T-helper 1 cell treated with Interleukin-12 subunit alpha and Interleukin-12 subunit beta and Interleukin-4 antibody, amounts not matched to agents 30 ng/mL and 1 ng/mL, for 36 hours (primary cell): ENCODE results near the gene SH3BP4. TPM values are rescaled to one million over a fixed set of nuclear protein-coding genes. Genes with fewer than 3 reads are reported as not detected.

ENCODE experiments used
- intact Hi-C: fragments of 100-400 bp; cut with micrococcal nuclease; formaldehyde crosslinking; loops from one replicate; pipeline ENCODE4 v1.15.1; 2024
- total RNA-seq: library from RNA; stranded (reverse); gene quantifications from 2 replicates; pipeline ENCODE4 v1.2.3, GENCODE V29; 2022

Gene SH3BP4
- 0.07 and 0.12 TPM in 2 replicates for total RNA-seq

- intact Hi-C loops, result no loop called here
These were observed at the start of gene SH3BP4 for GRCh38 chr2:234951664-234952269. SH3BP4 (plus strand) TSS chr2:234952017; CDS start chr2:235035003, 82,986 bp downstream.

DNA sequence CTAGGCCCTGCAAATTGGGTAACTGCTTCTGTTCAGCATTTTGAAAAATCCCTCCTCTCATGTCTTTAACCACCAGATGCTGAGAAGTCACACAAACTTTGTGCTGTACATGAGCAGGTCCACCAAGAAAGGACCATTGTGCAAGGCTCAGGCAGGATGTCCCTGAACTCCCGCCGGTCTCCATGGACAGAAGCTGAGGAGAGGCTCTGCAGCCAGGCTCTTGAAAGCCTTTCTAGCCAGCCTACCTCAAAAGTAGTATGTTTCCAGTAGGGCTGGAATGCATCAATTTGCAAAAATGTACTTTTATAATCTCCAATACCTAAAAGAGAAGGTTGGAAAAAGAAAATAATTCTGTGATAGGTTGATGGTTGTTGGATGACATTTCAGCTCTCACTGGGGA is 47.0 kb upstream of the SH3BP4 start:
- intact Hi-C loops, result no loop called here

- intact Hi-C loops, result no loop called here
These were observed 46.1 kb upstream of the SH3BP4 start for GRCh38 chr2:234905547-234906265.

DNA sequence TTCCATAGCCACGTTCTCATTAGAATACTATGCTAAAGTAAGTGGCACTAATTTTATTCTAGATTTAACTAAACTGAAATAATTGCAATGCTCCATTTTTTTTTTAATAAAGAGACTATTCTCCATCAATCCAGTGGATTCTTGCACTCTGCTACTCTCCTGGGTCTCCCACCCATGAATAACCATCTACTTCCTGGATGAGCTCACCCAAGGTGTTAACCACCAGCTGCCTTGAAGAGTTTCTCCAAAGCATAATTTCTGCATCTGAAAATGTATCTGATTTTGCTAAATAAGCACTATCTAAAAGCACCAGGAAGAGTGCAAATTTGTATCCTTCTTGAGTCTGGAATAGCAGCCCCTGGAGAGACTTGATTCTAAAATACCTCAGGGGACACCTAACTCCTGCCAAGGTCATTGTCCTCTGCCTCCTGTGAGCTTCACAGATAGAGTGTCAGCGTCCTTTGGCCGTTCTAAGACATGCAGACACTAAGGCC is 41.6 kb upstream of the SH3BP4 start:
- intact Hi-C loops, result no loop called here

DNA sequence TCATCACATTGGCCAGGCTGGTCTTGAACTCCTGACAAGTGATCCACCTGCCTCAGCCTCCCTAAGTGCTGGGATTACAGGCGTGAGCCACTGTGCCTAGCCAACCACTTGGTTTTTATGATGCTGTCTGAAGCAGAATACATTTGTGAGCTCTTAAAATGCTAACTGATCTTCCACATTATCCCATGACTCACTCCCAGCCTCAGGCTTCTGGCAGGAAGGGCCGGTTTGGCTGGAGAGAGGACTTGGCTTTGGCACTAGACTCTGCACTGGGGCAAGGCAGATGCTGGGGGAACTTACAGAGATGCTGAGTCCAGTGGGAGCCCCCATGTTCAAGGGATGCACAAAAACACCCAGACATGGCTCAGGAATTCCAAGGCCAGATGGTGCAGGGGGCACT is 40.5 kb upstream of the SH3BP4 start:
- intact Hi-C loops, result no loop called here

- intact Hi-C loops, result no loop called here
These were observed 39.4 kb upstream of the SH3BP4 start for GRCh38 chr2:234912437-234912836.

DNA sequence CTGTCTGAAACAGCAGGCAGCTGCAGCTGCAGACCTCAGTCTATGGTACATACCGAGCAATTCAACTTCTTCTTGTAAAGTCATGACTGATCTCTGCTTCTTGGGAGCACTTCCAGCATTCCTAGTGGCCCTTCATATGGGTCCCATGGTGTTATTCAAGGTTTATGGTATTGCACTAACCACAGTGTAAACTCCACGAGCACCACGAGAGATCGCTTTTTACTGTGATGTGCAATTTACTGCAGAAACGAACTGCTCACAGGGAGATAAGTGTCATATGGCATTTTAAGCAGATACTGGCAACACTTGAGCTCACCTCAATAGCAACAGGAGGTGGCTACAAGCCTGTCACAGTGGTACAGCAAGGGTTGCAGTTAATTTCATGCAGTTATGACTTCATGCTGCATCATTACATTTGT is 38.6 kb upstream of the SH3BP4 start:
- intact Hi-C loops, result no loop called here

- intact Hi-C loops, result no loop called here
These were observed 37.3 kb upstream of the SH3BP4 start for GRCh38 chr2:234914371-234915154.

GRCh38 chr2:234916674-234917073 is 35.1 kb upstream of the SH3BP4 start:
- intact Hi-C loops, result no loop called here

- intact Hi-C loops, result no loop called here
These were observed 34.4 kb upstream of the SH3BP4 start for GRCh38 chr2:234917211-234917975.

GRCh38 chr2:234919711-234920110 is 32.1 kb upstream of the SH3BP4 start:
- intact Hi-C loops, result no loop called here

DNA sequence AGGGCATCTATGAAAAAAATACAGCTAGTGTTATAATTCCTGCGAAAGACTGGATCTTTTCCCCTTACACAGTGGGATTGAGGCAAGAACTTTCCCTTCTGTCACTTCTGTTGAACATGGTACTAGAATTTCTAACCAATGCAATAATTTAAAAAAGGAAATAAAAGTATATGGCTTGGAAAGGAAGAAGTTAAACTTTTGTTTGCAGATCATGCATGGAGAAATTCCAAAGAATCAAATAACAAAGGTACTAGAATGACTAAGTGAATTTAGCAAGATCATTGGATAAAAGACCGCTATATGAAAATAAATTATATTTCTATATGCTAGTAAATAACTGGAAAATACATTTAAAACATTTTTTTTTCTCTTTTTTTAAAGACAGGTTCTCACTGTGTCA is 31.0 kb upstream of the SH3BP4 start:
- intact Hi-C loops, result no loop called here

GRCh38 chr2:234929002-234929401 is 22.8 kb upstream of the SH3BP4 start:
- intact Hi-C loops, result no loop called here

GRCh38 chr2:234930397-234930796 is 21.4 kb upstream of the SH3BP4 start:
- intact Hi-C loops, result no loop called here

- intact Hi-C loops, result no loop called here
These were observed 20.4 kb upstream of the SH3BP4 start for GRCh38 chr2:234931371-234931770.

DNA sequence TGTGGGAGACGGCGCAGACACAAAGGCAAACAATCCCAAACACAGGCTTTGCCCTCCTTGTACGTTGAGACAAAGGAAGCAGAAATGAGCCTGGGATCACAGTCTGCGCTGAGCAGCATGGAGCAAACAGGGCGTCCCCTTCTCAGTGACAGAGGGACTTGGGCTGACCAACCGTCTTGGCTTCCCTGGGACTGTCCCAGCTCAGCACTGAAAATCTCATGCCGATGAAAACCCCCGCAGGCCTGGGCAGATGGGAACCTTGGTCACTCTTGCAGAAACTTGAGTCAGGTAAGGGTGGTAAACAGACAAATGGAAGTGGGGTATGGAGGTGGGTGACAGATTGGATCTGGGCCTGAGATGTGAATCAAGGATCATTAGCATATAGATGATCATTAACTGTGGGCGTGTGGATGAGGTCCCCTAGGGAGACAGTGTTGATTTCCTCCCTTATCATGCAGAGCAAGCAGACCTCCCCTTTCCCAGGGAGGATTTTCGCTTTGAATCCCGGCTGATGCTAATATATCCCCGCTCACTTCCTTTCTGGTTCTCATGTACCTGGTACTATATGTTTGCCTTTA is 19.1 kb upstream of the SH3BP4 start:
- intact Hi-C loops, result no loop called here

GRCh38 chr2:234935311-234935710 is 16.5 kb upstream of the SH3BP4 start:
- intact Hi-C loops, result no loop called here

GRCh38 chr2:234939576-234939975 is 12.2 kb upstream of the SH3BP4 start:
- intact Hi-C loops, result no loop called here

DNA sequence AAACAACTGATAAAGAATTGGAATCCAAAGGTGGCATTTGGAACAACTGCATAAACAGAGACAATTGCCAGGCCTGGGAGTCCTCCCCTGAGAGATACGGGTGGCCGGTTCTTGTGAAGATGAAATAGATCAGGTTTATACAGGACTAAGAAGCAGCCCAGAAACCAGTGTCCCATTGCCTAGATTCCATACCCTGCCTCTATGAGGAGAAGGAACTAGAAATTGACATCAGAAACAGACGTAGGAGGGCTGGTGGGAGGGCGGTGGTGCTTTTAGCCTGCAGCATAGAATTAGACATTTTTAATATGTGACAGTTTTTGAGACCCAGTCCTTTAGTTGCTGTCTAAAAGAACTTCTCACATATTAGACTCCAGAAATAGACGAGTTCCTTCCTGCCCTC is 11.8 kb upstream of the SH3BP4 start:
- intact Hi-C loops, result no loop called here

- intact Hi-C loops, result no loop called here
These were observed 11.3 kb upstream of the SH3BP4 start for GRCh38 chr2:234940527-234940926.

GRCh38 chr2:234945339-234945873 is 6.4 kb upstream of the SH3BP4 start:
- intact Hi-C loops, result no loop called here
